Activated naive CD4-positive, alpha-beta T cell (primary cell): ENCODE data around the gene IL31RA.
"Not testable (repeated sequence)": the region's sequence is repeated elsewhere in the genome, so short reads cannot be mapped to it uniquely, and the experiment has no call there.

ENCODE experiments used
- DNase-seq, 4 experiments: peaks; one replicate each; lab custom pipeline; 2025; lab: John Stamatoyannopoulos, UW

Gene IL31RA

GRCh38 chr5:55925712-55926111, 74.6 kb downstream of the IL31RA start:
- DNase-seq, result no peak

- DNase-seq, result no peak
These were observed 75.3 kb downstream of the IL31RA start for GRCh38 chr5:55926476-55926875.

DNA sequence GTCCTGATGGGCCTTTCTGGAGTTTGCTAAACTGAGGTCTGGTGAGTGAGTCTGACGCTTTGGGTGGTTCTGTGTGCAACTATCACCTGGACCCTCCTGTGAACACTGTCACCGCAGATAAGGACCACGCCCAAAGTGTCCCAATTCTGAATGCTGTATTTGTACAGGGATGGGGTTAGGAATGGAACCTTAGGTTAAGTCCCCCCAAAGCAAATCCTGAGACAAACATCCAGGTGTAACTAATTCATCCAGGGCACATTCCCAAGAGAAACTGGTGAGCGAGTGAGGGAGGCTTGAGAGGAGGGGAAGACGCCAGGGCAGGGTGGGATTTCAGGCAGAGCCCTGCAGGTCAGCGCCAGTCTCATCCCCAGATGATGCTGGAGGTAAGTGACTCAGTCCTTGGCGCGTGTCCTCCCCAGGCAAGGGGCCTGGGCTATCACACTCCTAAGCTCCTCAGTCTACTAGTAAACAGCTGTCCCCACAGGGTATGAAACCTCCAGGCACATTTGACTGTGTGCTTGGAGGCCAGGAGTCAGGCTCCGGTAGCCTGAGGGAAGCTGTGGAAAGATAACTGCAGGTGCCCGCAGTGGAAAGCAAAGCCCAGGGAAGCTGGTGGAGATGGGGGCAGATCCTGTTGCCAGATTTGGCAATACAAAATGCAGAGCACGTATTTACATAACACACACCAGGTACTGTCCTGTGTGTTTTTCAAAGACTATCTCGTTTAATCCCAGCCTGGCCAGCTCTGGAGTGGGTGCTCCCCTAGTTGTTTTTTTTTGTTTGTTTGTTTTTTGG, 76.9 kb downstream of the IL31RA start:
- no peak for DNase-seq

DNA sequence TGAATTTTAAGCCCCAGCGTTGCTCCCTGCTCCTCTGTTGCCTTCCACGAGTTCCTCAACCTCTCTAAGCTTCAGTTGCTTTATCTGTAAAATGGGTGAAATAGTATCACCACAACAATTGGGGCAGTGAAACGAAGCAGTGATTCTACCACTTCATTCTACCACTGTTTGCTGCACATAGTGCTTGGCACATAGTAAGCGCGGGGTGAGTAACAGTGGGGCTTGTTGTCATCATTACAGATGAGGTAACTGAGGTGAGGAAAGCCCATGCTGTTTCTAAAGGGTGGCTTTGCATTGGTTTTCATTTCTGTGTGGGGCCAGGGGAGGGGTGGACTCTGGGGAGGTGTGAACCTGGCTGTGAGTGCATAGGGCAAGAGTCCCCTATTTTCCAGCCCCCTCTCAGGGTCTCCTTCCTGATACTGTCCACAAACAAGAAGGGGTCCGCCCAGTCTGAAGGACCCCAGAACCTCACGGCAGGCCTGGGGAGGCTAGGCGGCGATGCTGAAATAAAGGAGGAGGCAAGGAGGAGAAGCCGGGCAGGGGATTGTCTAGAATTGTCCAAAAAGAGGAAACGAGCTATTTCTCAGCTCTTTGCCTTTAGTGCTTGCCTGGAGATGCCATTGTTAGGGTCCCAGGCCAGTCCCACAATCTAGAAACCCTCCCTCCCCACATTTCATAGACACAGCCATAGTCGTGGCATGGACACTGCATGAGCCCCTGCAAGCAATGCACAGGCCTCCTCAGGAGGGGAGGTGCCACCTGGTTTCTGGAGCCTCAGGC, 78.1 kb downstream of the IL31RA start:
- no peak for DNase-seq

GRCh38 chr5:55932700-55933099, 81.5 kb downstream of the IL31RA start:
- no peak for DNase-seq

DNA sequence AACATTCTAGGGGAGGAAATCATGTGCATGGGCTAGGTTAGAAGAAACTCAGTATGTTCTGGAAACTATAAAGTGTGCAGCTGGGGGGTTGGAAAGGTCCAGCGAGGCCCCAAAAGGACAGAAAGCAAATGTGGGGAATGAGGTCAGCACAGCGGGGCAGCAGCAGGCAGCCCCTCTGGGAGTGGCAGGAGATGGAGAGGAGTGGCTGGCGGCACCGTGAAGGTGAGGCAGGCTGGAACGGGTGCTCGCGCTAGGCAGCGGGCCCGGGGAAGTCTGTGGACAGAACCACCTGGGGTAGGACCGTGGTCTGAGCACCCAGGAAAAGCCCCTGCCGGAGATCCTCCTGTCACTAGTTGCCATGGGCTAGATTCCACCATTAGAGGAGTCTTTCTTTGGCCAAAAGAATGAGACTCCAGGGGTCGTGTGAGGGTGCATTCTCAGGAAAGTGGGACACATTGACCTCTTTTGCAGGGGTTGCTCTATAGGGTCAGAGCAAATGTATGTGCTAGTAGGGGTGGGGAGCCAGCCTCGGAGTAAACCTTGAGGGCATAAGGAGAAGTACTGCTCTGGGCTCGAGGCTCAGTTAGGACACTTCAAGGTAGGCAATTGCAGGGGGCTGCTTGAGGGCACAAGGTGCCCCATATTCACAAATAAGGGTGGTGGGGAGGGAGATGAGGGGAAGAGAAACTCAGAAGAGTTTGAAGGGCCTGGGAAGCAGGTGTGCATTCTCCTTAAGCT, 82.4 kb downstream of the IL31RA start:
- no peak for DNase-seq

DNA sequence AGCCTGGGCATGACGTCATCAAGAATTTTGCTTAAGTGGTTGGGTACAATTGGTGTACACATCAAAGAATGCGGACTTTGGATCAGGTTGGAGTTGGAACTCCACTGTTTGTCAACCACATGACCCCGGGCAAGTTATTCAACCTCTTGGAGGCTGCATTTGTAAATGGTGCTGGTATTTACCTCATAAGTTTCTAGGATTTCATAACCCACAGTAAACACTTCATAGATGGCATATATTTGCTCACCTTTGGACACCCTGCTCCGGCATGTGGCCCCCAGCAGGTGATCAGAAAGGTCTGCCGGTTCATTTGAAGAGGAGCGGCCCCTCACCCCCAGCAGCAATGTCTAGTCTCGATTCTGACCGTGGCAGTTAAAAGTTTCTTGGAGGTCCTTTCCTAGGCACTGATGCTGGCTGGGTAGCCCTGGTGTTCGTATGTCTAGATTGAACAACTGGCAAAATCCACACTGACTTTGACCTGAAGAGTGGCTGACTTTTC, 83.0 kb downstream of the IL31RA start:
- no peak for DNase-seq

DNA sequence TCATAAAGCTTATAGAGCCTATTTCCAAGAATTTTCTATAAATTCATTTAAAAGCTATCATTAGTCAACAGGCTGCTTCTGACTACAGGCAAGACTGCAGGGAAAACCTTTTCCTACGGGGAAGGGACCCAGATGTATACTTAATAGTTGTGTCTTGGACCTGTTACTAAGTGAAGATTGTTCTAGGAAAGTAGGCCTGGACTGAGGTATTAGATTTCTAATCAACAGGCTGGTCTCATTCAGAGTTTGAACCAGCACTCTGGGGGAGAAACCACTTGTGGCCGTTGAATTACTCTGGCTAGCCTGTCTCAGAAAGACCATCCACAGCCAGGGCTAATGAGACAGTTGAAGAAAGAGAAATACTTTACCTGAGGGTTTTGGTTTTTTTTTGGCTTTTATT, 83.6 kb downstream of the IL31RA start:
- no peak for DNase-seq

- DNase-seq, result no peak
These were observed 84.2 kb downstream of the IL31RA start for GRCh38 chr5:55935371-55935770.

GRCh38 chr5:55936100-55936693, 85.0 kb downstream of the IL31RA start:
- peak; percentile 40 to 67 (median 56) for DNase-seq

GRCh38 chr5:55937598-55937997, 86.4 kb downstream of the IL31RA start:
- not testable (repeated sequence) for DNase-seq

GRCh38 chr5:55941154-55941553, 90.0 kb downstream of the IL31RA start:
- DNase-seq, result not testable (repeated sequence)

DNA sequence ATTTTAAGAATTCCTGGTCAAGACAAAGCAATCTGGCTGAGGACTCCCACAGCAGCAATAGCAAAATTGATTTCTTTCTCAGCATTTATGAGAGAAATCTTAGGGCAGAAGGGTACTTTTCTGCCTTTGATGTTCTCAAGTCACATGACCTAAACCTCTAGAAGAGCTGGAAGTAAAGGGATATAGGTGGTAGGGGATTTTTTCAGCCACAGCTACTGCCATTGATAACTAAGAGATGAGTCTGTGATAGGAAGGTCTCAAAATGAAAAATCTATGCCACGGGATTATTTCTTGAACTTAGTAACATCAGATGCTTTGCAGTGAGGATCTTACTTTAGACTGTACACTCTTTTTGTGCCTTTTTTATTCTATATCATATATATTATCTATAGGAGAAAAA, 108.1 kb downstream of the IL31RA start:
- DNase-seq, result no peak

- DNase-seq, result no peak
These were observed 109.6 kb downstream of the IL31RA start for GRCh38 chr5:55960779-55961178.

- DNase-seq, result no peak
These were observed 114.4 kb downstream of the IL31RA start for GRCh38 chr5:55965525-55965924.

DNA sequence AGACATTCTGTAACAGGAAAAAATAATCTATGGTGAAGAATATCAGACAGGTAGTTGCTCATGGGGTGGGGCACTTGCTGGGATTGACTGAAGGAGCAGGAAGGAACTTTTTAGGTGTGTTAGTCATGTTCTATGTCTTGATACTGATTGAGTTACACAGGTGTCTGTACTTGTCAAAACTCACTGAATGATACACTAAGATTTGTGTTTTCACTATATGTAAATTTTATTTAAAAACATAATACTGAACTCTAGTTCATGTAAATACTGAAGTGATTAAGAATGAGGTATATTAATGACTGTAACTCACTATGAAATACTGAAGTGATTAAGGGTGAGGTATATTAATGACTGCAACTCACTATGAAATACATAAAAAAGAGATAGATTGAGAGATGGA, 115.1 kb downstream of the IL31RA start:
- DNase-seq, result no peak

DNA sequence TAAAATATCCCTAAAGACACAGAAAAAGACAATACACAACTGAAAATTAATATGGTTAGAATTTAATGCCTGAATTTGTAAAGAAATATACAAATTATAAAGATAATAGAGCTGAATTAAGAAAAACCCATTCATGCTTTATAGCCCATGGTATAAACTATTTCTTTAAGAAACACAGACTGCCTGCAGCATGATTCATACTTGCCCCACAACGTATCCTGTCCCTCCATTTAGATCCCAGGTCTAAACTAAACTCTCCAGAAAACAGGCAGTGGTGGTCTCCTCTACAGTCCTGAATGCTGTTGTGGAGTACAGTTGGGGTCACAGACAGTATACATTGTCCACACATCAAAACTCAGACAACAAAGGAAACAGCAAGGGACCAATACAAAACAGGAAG, 118.8 kb downstream of the IL31RA start:
- DNase-seq, result no peak
